Activated naive CD4-positive, alpha-beta T cell (primary cell): ENCODE measurements around the gene FREY1.

Experiments
- DNase-seq, 4 experiments: peaks; one replicate each; lab custom pipeline; 2025; lab: John Stamatoyannopoulos, UW

Gene FREY1, protein sequence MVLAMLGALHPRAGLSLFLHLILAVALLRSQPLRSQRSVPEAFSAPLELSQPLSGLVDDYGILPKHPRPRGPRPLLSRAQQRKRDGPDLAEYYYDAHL

GRCh38 chr11:45906965-45907611 lies at the start of gene FREY1:
FREY1 (minus strand) TSS chr11:45907271; CDS start chr11:45907245, 26 bp downstream.
- DNase-seq = no peak

DNA sequence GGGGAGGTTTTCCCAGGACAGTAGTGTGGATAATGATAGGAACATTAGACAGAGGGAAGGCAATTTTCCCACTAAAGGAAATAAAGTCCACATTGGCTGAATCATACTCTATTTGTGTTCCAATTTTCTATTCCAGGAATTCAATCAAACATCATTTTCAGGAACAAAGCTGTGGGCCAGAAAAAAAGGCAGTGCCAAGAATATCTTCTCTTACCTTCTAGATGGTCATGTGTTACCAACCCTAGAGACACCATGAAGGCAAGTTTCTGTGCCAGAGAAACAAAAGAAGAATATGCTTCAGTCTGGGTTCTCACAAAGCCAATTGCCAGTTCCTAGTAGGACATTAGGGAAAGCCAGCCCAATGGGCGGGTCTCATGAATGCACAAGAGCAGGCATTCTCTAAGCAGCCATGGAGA lies 42.9 kb upstream of the FREY1 start:
- no peak for DNase-seq

DNA sequence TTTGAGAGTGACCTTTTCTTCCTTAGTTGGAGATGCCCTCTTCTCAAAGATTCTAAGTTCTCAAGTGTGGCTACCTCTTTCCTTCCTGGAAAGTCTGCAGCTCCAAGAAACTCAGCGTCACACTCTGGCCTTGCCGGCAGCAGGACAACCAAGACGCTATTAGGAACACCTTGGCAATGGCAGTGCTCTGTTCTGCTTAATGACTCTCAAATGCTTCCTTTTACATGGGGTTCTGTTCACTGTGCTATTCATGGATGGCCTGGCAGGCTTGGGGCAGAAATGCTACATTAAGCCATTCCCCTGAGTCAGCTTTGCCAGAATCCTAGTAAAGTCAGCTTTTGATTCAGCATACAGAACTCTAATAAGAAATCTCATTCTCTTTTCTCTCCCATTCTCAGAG lies 41.3 kb upstream of the FREY1 start:
- no peak for DNase-seq

DNA sequence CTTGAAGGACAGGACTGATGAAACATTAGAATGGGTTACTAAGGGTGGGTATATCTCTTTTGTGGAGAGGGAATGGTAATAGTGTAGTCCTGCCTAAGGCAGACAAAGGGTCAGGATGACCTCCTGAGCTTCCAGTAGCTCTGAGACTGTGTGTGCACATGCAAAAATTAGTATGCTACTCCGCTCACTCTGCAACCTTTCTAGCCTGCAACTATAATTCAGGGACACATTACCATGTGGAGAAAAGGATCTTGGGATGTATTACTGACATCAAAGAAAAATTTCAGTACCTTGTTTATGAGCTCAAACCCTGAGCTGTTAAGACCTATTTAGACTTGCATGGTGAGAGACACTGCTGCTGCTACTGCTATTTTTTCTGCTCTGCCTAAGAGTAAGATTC lies 40.8 kb upstream of the FREY1 start:
- no peak for DNase-seq

GRCh38 chr11:45945397-45945999 lies 38.4 kb upstream of the FREY1 start:
- no peak for DNase-seq

GRCh38 chr11:45942381-45942780 lies 35.3 kb upstream of the FREY1 start:
- DNase-seq = no peak

- no peak for DNase-seq
Measured at GRCh38 chr11:45941285-45941684, 34.2 kb upstream of the FREY1 start.

DNA sequence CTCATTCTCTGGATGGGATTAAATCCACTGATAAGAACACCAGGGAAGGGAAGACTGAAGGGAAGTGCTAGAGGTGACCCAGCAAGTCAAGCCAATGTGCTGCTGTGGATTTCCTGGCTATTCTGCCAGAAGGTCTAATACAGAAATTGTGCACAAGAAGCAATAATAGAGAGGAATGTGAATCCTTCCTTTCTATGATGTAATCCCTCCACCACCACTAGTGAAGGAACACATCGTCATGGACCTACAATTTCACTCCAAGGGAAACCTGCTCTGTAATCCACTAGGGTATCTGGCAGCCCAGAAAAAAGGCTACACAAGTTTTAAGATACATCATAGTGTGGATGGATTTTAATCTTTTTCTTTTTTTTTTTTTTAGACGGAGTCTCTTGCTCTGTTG lies 32.8 kb upstream of the FREY1 start:
- no peak for DNase-seq

GRCh38 chr11:45937916-45938315 lies 30.8 kb upstream of the FREY1 start:
- no peak for DNase-seq

- no peak for DNase-seq
Measured at GRCh38 chr11:45936511-45937054, 29.5 kb upstream of the FREY1 start.

DNA sequence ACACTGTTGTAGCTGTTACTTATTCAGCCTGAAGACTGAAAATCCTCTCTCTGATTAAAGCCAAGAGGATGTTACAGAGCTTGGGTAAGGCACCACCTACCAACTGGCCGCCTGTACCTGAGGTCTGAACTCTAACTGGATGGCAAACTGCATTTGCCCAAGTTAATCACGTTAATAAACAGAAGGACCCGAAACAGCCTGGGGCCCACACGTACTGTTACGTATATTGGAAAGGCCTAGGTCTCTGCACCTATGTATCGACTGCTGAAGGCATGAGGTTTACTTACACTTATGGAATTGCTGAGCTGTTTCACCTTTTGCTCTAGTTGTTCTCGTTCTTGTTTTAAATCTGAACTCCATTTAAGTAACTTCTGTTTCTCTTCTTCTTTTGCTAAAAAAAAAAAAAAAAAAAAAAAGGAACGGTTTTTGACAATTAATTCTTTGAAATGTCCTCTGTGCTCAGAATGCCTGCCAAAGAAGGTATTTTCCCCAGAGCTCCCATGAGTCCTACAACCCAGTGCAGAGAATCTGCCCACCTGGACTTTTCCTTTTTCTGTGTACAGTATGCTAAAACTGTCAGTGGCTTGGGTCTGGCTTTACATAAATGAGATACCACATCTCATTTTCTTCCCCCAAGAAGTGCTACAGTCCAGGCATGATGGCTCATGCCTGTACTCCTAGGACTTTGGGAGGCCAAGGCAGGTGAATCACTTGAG lies 28.4 kb upstream of the FREY1 start:
- no peak for DNase-seq

DNA sequence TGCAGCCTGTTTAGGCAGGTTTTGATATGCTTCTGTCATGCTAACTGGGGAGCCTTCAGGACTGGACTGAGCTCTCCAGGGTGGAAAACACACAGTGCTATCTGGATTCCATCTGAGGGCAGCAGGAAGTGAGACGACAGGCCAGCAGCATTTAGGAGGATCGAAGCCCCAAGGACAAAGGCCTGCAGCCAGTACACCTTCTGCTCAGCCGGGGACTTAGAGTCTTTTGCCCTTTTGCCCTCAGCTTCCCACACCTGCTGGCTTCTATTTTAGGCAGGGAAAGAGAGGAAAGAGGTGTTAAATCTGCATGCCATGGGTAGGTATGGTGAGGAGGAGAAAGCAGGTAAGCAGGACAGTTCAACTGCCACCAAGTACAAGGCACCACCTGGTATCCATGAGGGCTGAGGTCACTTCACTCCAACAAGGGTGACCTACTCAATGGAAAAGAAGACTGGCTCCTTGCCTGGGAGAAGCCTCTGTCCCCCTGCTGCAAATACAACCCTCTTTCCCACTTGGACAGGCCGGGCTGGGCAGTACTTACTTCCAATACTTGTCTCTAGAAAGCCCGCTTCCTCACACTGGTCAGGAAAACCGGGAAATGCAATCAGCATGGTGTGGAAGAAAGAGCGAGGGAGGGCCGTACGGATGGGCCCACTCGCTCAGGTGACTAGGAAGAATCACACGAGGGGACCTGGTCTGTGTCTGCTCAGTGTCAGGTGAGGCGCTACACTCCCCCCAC lies 27.7 kb upstream of the FREY1 start:
- no peak for DNase-seq

- no peak for DNase-seq
Measured at GRCh38 chr11:45933846-45934579, 26.9 kb upstream of the FREY1 start.

- DNase-seq = no peak
Measured at GRCh38 chr11:45933131-45933831, 26.2 kb upstream of the FREY1 start.

- no peak for DNase-seq
Measured at GRCh38 chr11:45932217-45932616, 25.1 kb upstream of the FREY1 start.

- no peak for DNase-seq
Measured at GRCh38 chr11:45931739-45932138, 24.7 kb upstream of the FREY1 start.

GRCh38 chr11:45930951-45931570 lies 24.0 kb upstream of the FREY1 start:
- no peak for DNase-seq

- no peak for DNase-seq
Measured at GRCh38 chr11:45930031-45930794, 23.1 kb upstream of the FREY1 start.

DNA sequence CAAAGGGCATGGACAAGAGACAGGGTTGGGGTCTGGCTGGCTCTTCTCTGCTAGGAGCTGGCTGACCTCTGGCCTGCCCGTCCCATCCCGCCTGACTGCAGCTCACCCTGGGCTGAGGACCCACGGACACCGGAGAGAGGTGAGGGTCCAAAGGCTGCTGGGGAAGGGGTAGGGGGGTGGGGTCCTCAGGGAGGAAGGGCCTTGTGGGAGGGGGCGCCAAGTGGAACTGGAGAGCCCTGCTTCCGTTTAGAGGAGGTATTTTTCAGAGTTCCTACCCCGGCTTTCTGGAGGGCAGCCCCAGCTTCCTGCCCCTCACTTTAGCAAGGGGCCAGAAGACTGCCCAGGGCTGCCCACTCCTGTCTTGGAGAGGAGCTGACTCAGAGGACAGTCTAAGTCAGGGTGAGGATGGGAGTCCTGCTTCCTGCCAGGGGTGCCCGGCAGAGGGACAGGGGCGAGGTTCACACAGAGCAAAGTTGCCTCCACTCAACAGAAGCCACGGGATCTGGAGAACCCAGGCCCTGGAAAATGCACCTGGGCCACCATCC lies 22.5 kb upstream of the FREY1 start:
- no peak for DNase-seq
